RKO (cell line): ENCODE results near the gene KANK2.
"Not testable (repeated sequence)": the region's sequence is repeated elsewhere in the genome, so short reads cannot be mapped to it uniquely, and the experiment has no call there.

Source experiments
- DNase-seq: peaks from one replicate; pipeline ENCODE4 v3.0.0-alpha.2; 2016; ENCODE audit warnings: low spot score

The KANK2 gene

GRCh38 chr19:11140023-11140538 lies 57.3 kb downstream of the KANK2 start:
- not testable (repeated sequence) for DNase-seq

- DNase-seq, result peak; percentile 66
Measured at GRCh38 chr19:11138601-11139300, 58.6 kb downstream of the KANK2 start.

- DNase-seq, result peak; percentile 84
Measured at GRCh38 chr19:11137542-11138384, 59.6 kb downstream of the KANK2 start.

- DNase-seq, result no peak
Measured at GRCh38 chr19:11136400-11137101, 60.8 kb downstream of the KANK2 start.

DNA sequence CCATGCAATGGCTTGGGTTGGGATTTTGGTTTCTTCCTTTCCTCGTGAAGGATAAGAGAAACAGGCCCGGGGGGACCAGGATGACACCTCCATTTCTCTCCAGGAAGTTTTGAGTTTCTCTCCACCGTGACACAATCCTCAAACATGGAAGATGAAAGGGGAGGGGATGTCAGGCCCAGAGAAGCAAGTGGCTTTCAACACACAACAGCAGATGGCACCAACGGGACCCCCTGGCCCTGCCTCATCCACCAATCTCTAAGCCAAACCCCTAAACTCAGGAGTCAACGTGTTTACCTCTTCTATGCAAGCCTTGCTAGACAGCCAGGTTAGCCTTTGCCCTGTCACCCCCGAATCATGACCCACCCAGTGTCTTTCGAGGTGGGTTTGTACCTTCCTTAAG lies 65.9 kb downstream of the KANK2 start:
- no peak for DNase-seq

GRCh38 chr19:11130824-11131455 lies 66.4 kb downstream of the KANK2 start:
- DNase-seq, result peak; percentile 81

- DNase-seq, result no peak
Measured at GRCh38 chr19:11127905-11128304, 69.4 kb downstream of the KANK2 start.

DNA sequence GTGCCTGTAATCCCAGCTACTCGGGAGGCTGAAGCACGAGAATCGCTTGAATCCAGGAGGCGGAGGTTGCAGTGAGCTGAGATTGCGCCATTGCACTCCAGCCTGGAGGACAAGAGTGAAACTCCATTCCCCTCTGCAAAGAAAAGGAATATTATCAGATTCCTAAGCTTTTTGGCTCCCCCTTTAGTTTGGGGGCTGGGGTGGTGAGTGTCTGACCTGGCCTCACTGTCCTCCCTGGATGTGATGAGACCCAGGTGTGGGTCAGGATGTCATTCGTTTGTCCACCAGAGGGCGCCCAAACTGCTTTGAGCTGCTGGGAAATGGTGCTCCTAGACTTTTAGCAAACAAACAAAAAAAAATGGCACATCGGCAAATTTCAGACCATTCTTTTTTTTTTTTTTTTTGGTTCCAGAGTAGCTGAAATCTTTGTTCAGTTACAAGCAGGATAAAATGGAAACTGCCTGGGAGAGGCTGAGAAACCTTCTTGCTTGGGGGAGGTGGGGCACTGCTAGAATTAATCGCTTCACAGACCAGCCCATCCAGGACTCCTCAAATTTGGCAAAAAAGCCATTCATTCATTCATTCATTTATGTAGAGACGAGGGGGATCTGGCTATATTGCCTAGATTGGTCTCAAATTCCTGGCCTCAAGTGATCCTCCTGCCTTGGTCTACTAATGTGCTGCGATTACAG lies 71.2 kb downstream of the KANK2 start:
- DNase-seq, result peak; percentile 58

GRCh38 chr19:11124157-11124556 lies 73.2 kb downstream of the KANK2 start:
- DNase-seq, result not testable (repeated sequence)

DNA sequence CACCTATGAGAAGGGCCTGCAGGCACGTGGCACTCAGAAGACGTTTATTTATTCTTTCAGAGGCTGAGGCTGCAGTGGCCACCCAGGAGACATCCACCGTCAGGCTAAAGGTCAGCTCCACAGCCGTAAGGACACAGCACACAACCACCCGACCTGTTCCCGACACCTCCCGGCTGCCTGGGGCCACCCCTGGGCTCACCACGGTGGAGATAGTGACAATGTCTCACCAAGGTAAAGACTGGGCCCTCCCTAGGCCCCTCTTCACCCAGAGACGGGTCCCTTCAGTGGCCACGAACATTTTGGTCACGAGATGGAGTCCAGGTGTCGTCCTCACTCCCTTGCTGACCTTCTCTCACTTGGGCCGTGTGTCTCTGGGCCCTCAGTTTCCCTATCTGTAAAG lies 74.2 kb downstream of the KANK2 start:
- no peak for DNase-seq

GRCh38 chr19:11121963-11122362 lies 75.4 kb downstream of the KANK2 start:
- not testable (repeated sequence) for DNase-seq

DNA sequence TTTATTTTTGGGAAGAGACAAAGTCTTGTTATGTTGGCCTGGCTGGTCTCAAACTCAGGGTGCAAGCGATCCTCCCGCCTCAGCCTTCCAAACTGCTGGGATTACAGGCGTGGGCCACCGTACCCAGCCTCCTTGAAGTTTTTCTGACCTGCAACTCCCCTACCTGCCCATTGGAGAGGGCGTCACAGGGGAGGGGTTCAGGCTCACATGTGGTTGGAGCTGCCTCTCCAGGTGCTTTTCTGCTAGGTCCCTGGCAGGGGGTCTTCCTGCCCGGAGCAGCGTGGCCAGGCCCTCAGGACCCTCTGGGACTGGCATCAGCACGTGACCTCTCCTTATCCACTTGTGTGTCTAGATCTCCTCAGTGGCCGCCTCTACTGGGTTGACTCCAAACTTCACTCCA lies 80.8 kb downstream of the KANK2 start:
- DNase-seq, result no peak

GRCh38 chr19:11115895-11116446 lies 81.4 kb downstream of the KANK2 start:
- DNase-seq, result no peak

DNA sequence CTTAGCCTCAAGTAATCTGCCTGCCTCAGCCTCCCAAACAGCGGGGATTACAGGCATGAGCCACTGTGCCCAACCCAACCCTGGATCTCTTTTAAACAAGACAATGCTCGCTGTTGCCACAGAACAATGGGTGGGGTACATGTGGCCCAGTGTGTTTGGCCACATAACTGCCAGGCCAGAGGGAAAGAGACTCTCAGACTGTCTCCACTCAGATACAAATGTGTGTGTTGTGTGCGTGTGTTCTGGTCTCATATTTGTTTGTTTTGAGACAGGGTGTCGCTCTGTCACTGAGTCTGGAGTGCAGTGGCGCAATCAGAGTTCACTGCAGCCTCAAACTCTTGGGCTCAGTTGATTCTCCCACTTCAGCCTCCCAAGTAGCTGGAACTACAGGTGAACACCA lies 82.3 kb downstream of the KANK2 start:
- DNase-seq, result no peak
